H7 (cell line): ENCODE results near the gene CHGA. TPM values are rescaled to one million over a fixed set of nuclear protein-coding genes. Genes with fewer than 3 reads are reported as not detected.

Experiments
- DNase-seq: peaks from one replicate; pipeline ENCODE4 v3.0.0; 2012
- H3K27me3 ChIP-seq: 2 replicates; pipeline ENCODE4 v1.6.0; 2011; ENCODE audit warnings: mild to moderate bottlenecking, low read length; ENCODE audit not compliant: control insufficient read depth, insufficient read depth
- H3K36me3 ChIP-seq: replicated peaks from 2 replicates; pipeline ENCODE4 v1.5.1; 2011; ENCODE audit warnings: low read length; ENCODE audit not compliant: control insufficient read depth, insufficient read depth
- H3K4me3 ChIP-seq: 2 replicates; pipeline ENCODE4 v1.5.1; 2011; ENCODE audit warnings: low read depth, mild to moderate bottlenecking, control low read depth, low read length, moderate library complexity; ENCODE audit not compliant: insufficient read depth
- total RNA-seq: library from RNA; depleted of rRNA; stranded (reverse); fragments of >200 nt; shearing (Covaris generic); gene quantifications from 2 replicates; pipeline ENCODE4 v1.2.3, GENCODE V29; 2014

The CHGA gene
- total RNA-seq, 1 experiment from 2014 or later, result 20.6 TPM

DNA sequence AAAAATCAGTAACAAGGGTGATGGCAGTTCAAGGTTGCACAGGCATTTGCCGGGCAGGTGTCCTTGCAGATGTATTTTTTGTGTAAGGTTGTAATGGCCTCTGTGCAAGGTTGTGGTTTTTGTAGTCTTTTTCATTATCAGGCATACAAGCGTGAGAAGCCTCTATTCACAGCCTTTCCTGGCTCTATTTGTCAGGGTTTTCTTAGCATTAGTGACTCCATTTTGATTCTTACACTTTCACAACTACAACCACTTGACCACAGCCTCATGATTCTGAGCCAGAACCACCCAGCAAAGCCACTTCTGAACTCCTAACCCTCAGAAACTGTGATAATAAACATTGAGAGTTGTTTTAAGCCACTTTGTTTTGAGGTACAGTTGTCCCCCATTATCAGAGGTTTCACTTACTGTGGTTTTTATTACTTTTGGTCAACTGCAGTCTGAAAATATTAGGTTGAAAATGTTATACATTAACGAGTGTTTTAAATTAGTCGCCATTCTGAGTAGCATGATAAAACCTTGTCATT is 27.5 kb upstream of the CHGA start:
- Histone ChIP-seq H3K36me3 (no peaks in the 10 kb centered on the region), H3K4me3 (no peak overlapping the region), H3K27me3 (no peaks in the 10 kb centered on the region)
- DNase-seq, result no peak

DNA sequence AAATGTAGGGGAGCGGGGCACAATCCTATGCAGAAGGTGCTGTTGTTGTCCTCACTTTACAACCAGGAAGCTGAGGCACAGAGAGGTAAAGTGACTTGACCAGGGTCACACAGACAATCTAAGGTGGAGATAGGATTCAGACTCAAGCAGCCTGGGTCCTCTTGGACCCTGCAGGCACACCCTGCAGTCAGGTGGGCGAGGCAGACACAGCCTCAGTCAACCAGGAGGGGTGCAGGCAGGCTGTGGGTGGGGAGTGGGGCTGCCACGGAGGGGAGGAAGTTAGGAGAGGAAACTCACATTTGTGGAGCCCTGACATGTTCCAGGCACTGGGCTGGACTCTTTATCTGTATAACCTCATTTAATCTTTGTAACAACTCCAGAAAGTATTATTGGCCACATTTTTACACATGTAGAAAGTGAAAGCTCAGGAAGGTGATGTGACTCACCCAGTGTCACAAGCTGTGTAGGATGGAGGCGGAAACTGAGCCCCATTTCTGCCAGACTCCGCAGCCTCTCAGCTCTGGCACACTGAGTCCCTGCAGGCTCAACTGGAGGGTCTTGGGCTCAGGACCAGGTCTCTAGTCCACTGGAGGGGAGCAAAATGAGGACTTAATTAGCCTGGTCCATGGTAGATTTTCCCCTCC is 24.9 kb upstream of the CHGA start:
- no peaks in the 10 kb centered on the region for H3K36me3 ChIP-seq
- H3K4me3 ChIP-seq, result no peak overlapping the region
- no peak for DNase-seq
- peaks cover 7% of the 10 kb centered on the region; the same call in 1 of the 2 replicates for H3K27me3 ChIP-seq

- Histone ChIP-seq H3K36me3 (no peaks in the 10 kb centered on the region), H3K27me3 (peaks cover 9% of the 10 kb centered on the region), H3K4me3 (no peak overlapping the region)
- DNase-seq, result no peak
Observed at GRCh38 chr14:92898566-92899131, 24.3 kb upstream of the CHGA start.

GRCh38 chr14:92900660-92901059 is 22.3 kb upstream of the CHGA start:
- H3K36me3 ChIP-seq, result no peaks in the 10 kb centered on the region
- peaks cover 9% of the 10 kb centered on the region for H3K27me3 ChIP-seq
- H3K4me3 ChIP-seq, result no peak overlapping the region
- DNase-seq, result no peak

GRCh38 chr14:92902191-92902590 is 20.8 kb upstream of the CHGA start:
- DNase-seq, result no peak
- Histone ChIP-seq H3K4me3 (no peak overlapping the region), H3K27me3 (peaks cover 9% of the 10 kb centered on the region), H3K36me3 (no peaks in the 10 kb centered on the region)

- peaks cover 9% of the 10 kb centered on the region for H3K27me3 ChIP-seq
- no peaks in the 10 kb centered on the region for H3K36me3 ChIP-seq
- H3K4me3 ChIP-seq, result no peak overlapping the region
- peak; percentile 66 for DNase-seq
Observed at GRCh38 chr14:92902726-92903125, 20.2 kb upstream of the CHGA start.

GRCh38 chr14:92903359-92903758 is 19.6 kb upstream of the CHGA start:
- no peak for DNase-seq
- Histone ChIP-seq H3K36me3 (no peaks in the 10 kb centered on the region), H3K27me3 (peaks cover 9% of the 10 kb centered on the region), H3K4me3 (no peak overlapping the region)

DNA sequence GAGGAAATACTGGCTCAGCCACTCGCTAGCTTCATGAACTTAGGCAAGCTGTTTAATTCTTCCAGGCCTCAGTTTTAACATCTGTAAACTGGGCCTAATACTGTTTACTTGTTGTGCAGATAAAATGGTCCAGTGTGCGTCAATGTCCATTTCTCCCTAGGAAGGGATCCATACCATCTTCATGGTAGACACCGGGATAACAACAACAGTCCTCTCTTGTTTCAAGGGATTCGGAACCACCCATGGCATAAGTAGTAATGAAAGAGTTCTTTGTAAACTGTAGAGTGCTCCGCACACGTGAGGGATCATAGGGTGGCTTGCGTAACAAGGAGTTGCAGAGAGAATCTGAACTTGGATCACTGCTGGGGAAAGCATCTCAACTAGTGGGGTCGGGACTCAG is 17.3 kb upstream of the CHGA start:
- Histone ChIP-seq H3K4me3 (no peak overlapping the region), H3K27me3 (peaks cover 9% of the 10 kb centered on the region), H3K36me3 (no peaks in the 10 kb centered on the region)
- no peak for DNase-seq

DNA sequence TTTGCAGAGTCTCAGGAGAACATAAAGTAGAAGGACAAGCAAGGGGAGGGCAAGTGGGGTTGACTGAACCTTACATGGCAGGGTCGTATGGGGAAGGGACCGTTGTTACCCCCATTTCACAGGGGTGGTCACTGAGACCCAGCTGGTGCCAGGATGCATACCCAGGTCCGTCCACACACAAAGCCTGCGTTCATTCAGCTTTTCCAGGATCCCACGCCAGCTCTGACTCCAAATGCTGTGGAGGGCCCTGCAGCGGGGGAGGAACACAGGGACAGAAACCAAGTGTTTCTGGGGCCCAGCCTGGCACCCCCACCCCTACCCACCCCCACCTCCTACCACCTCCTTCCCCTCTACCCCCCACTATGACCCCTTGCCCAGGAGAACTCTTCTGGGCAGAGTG is 16.5 kb upstream of the CHGA start:
- peaks cover 9% of the 10 kb centered on the region for H3K27me3 ChIP-seq
- no peak for DNase-seq
- no peaks in the 10 kb centered on the region for H3K36me3 ChIP-seq
- H3K4me3 ChIP-seq, result no peak overlapping the region

DNA sequence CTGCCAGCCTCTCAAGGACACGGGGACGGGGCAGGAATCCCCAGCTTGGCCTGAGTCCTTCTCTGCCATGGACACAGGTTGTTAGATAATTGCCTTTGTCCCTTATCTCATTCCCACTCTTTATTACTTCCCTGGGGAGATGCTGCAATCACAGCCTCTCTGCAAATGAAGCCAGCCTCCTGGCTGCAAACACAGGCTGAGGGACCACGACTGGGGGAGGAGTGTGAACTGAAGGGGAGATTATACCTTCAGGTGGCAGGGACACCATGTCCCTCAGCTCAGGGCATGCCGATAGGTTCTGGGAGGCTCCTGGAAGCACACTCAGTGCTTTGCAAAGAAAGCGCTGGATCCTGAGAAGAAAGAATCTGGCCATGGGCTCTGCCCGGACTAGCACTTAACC is 16.1 kb upstream of the CHGA start:
- H3K27me3 ChIP-seq, result peaks cover 9% of the 10 kb centered on the region
- H3K36me3 ChIP-seq, result no peaks in the 10 kb centered on the region
- no peak overlapping the region for H3K4me3 ChIP-seq
- DNase-seq, result no peak

DNA sequence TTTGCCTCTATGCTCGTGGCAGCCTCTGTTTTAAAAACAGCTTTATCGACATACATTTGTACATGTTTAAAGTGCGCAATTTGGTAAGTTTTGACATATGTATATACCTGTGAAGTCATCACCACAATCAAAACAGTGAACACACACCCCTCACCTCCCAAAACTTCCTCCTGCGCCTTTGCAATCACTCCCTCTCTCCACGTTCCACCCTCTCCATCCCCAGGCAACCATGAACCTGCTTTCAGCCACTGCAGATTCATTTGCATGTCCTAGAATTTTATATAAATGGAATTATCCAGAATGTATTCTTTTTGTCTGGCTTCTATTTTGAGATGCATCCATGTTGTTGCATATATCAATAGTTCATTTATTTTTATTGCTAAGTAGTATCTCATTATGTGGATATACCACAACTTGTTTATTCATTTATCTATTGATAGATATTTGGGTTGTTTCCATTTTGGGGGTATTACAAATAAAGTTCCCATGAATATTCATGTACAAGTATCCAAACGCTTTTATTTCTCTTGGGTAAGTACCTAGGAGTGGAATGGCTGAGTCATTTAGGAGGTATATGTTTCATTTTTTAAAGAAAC is 15.5 kb upstream of the CHGA start:
- H3K36me3 ChIP-seq, result no peaks in the 10 kb centered on the region
- no peak for DNase-seq
- peaks cover 5% of the 10 kb centered on the region for H3K27me3 ChIP-seq
- no peak overlapping the region for H3K4me3 ChIP-seq

GRCh38 chr14:92914087-92914656 is 8.8 kb upstream of the CHGA start:
- Histone ChIP-seq H3K4me3 (no peak overlapping the region), H3K36me3 (no peaks in the 10 kb centered on the region), H3K27me3 (peaks cover 2% of the 10 kb centered on the region)
- DNase-seq, result peak; percentile 87

DNA sequence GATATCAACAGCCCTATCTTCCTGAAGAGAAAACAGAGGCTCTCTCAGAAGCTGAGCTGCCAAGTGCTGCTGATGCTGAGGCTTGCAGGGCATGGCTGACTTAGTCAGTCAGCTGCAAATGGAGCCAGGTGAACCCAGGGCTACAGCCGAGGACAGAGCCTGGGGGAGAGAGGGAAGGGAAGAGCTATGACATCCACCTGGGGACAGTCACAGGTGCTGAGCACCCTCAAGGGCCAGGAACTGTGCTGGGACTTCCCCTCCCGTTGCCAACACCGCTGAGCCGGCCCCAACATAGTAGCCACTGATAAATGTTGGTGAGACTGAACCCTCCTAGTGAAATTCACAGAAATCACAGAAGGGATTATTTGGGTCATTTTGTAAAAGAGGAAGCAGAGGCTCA is 6.7 kb upstream of the CHGA start:
- no peaks in the 10 kb centered on the region for H3K36me3 ChIP-seq
- no peak for DNase-seq
- H3K27me3 ChIP-seq, result peaks cover 2% of the 10 kb centered on the region

DNA sequence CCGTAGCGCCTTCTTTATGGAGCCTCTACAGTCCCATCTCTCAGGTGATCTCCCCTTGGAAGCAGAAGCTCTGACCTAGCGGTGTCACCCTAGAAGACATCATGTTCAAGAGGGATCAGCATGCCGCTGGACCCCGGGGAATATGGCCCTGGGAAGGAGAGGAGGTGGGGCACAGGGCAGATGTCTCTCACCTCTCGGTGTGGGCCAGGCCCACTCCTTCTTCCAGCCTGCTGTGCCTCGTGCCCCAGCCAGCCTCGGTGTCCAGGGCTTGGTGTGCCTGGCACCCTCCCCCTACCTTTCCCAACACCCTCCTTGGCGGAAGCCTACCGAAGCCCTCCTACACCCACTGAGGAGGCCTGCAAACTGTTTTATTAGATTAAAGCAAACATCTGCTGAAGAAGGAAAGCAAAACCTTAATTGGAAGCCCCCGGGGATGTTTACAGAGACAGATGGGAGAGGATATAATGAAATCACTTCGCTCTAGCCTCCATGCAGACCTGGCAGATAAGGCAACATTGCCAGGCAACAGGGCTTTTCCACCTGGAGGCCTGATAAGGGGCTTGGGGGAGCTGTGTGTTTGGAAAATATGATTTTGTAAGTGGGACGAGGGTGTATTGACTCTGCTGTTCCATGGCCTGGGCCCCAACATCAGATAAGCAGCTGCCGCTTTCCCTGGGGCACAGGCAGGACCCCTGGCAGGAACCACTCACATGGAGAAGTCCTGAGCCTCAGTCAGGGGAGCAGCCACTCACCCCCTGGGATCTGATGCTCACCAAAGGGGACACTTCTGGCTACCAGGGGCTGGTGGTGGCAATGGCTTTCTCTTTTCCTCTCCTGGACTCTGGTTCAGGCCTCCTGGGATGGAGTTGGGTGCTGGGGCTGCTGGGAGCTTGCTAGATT is 5.7 kb upstream of the CHGA start:
- Histone ChIP-seq H3K4me3 (no peak overlapping the region), H3K27me3 (peaks cover 4% of the 10 kb centered on the region), H3K36me3 (no peaks in the 10 kb centered on the region)
- no peak for DNase-seq

More for the DNA sequence above, 6.7 kb upstream of the CHGA start:
- no peak overlapping the region for H3K4me3 ChIP-seq
